Keratinocyte (primary cell): ENCODE measurements around the gene ZBTB18. TPM values are rescaled to one million over a fixed set of nuclear protein-coding genes. Genes with fewer than 3 reads are reported as not detected.

ENCODE experiments used
- DNase-seq: peaks from one replicate; pipeline ENCODE4 v3.0.0-alpha.2; 2011; ENCODE audit warnings: low read depth, missing footprints, low spot score
- FAIRE-seq: peaks from 2 replicates; lab custom pipeline; 2011; peaks lifted over from hg19 to GRCh38; lab: Jason Lieb, UNC
- H2AFZ ChIP-seq: 2 replicates; pipeline ENCODE4 v1.6.0; 2012; ENCODE audit warnings: low read length, control low read depth, inconsistent platforms; ENCODE audit not compliant: control insufficient read depth
- H3K27ac ChIP-seq: 2 replicates; pipeline ENCODE4 v1.5.1; 2011; ENCODE audit warnings: low read length; ENCODE audit not compliant: control insufficient read depth, insufficient read depth
- H3K27me3 ChIP-seq: 3 replicates; pipeline ENCODE4 v1.6.0; 2011; ENCODE audit warnings: low read length; ENCODE audit not compliant: control insufficient read depth, insufficient read depth; ENCODE audit errors: extremely low read depth
- H3K36me3 ChIP-seq, 2 experiments: 2 replicates in 1 of 2; 3 replicates in 1 of 2; pipeline ENCODE4 v1.5.1; 2011; ENCODE audit warnings: low read length in 2 of 2, mild to moderate bottlenecking in 1 of 2; ENCODE audit not compliant: control insufficient read depth in 2 of 2, insufficient read depth in 2 of 2; ENCODE audit errors: extremely low read depth in 1 of 2
- H3K4me1 ChIP-seq: 3 replicates; pipeline ENCODE4 v1.5.1; 2011; ENCODE audit warnings: low read length; ENCODE audit not compliant: control insufficient read depth, insufficient read depth; ENCODE audit errors: extremely low read depth
- H3K4me2 ChIP-seq: 3 replicates; pipeline ENCODE4 v1.6.0; 2011; ENCODE audit warnings: low read depth, low read length; ENCODE audit not compliant: control insufficient read depth, insufficient read depth; ENCODE audit errors: extremely low read depth
- H3K4me3 ChIP-seq, 3 experiments: fragments of 200-600 bp in 1 of 3; sonication (generic) in 1 of 3; 2 replicates in 2 of 3; 3 replicates in 1 of 3; pipeline ENCODE4 v1.5.1; 2011 to 2016; ENCODE audit warnings: low read length in 3 of 3, mild to moderate bottlenecking in 3 of 3, control low read depth in 2 of 3, inconsistent platforms in 1 of 3, low read depth in 1 of 3, mixed read lengths in 1 of 3, mixed run types in 1 of 3, moderate library complexity in 1 of 3; ENCODE audit not compliant: control insufficient read depth in 2 of 3, insufficient read depth in 2 of 3; ENCODE audit errors: extremely low read depth in 1 of 3
- H3K79me2 ChIP-seq: 2 replicates; pipeline ENCODE4 v1.6.0; 2012; ENCODE audit warnings: low read length; ENCODE audit not compliant: control insufficient read depth, insufficient read depth
- H3K9ac ChIP-seq: 3 replicates; pipeline ENCODE4 v1.6.0; 2011; ENCODE audit warnings: low read length; ENCODE audit not compliant: control insufficient read depth, insufficient read depth; ENCODE audit errors: extremely low read depth
- H3K9me1 ChIP-seq: 3 replicates; pipeline ENCODE4 v1.6.0; 2011; ENCODE audit warnings: low read length; ENCODE audit not compliant: control insufficient read depth, insufficient read depth; ENCODE audit errors: extremely low read depth
- H3K9me3 ChIP-seq: 2 replicates; pipeline ENCODE4 v1.5.1; 2012; ENCODE audit warnings: low read depth, low read length; ENCODE audit not compliant: control insufficient read depth
- H4K20me1 ChIP-seq: 3 replicates; pipeline ENCODE4 v1.6.0; 2011; ENCODE audit warnings: low read length; ENCODE audit not compliant: control insufficient read depth, insufficient read depth; ENCODE audit errors: extremely low read depth
- CTCF ChIP-seq, 3 experiments: IDR thresholded peaks in 1 of 3; conservative IDR thresholded peaks in 1 of 3; optimal IDR thresholded peaks in 1 of 3; 2 replicates in 2 of 3; 3 replicates in 1 of 3; pipeline versions ENCODE3 to v1.5.1; 2011; ENCODE audit warnings: low read length in 3 of 3, mild to moderate bottlenecking in 3 of 3, moderate library complexity in 2 of 3, control low read depth in 1 of 3, inconsistent platforms in 1 of 3; ENCODE audit not compliant: insufficient read depth in 2 of 3; ENCODE audit errors: extremely low read depth in 1 of 3
- EZH2 ChIP-seq: IDR thresholded peaks from one replicate; pipeline ENCODE4 v1.6.1; 2012; ENCODE audit warnings: inconsistent platforms, mild to moderate bottlenecking, low read length, moderate library complexity
- dilution Hi-C: fragments of 300-500 bp; cut with MboI; formaldehyde crosslinking; loops from one replicate; pipeline ENCODE4 v1.7.0; 2020; ENCODE audit warnings: low sequenced_read_pairs; ENCODE audit not compliant: extremely low pct_ligation_motif_present
- polyA plus RNA-seq, 5 experiments: library from polyadenylated mRNA; depleted of rRNA in 3 of 5; stranded (reverse) in 3 of 5; stranded (forward) in 1 of 5; unstranded in 1 of 5; fragments of >200 nt; gene quantifications; 1 replicate in 1 of 5; 2 replicates in 3 of 5; 3 replicates in 1 of 5; pipeline versions ENCODE4 v1.2.1 to v1.2.3, GENCODE V29; 2011 to 2012; ENCODE audit warnings: missing spikeins in 2 of 5, low read depth in 1 of 5, low replicate concordance in 1 of 5

The ZBTB18 gene
- polyA plus RNA-seq, 1 donor (not counting 4 experiments of a cell fraction or from before 2014, with no cell fraction given): 5.8 TPM

- Histone ChIP-seq H3K4me2 (no peak overlapping the region), H3K27me3 (no peaks in the 10 kb centered on the region), H3K9ac (no peak overlapping the region), H3K27ac (no peak overlapping the region), H3K9me1 (no peaks in the 10 kb centered on the region), H3K4me1 (no peaks in the 10 kb centered on the region), H3K9me3 (no peaks in the 10 kb centered on the region), H2AFZ (no peak overlapping the region), H3K79me2 (no peaks in the 10 kb centered on the region), H3K4me3 (no peak overlapping the region), H3K36me3 (no peaks in the 10 kb centered on the region), H4K20me1 (no peaks in the 10 kb centered on the region)
- no peak for TF ChIP-seq EZH2
- FAIRE-seq: no peak
- no peak for DNase-seq
- dilution Hi-C loops: no loop called here
Observed at GRCh38 chr1:244077473-244078220, 26.6 kb downstream of the ZBTB18 start.

- H3K9me3 ChIP-seq: no peaks in the 10 kb centered on the region
- dilution Hi-C loops: no loop called here
- no peak overlapping the region for H3K9ac ChIP-seq
- H3K36me3 ChIP-seq: no peaks in the 10 kb centered on the region
- no peaks in the 10 kb centered on the region for H3K9me1 ChIP-seq
- H3K79me2 ChIP-seq: no peaks in the 10 kb centered on the region
- H3K27ac ChIP-seq: no peak overlapping the region
- TF ChIP-seq EZH2 (no peak), CTCF (optimal IDR thresholded peaks at IDR 0.05 in 1 of 3, IDR thresholded peaks at IDR 0.05 in 1 of 3, conservative IDR thresholded peaks at IDR 0.05 in 1 of 3; ENCODE audit: extremely low read depth in 1 of 3, insufficient read depth in 2 of 3, low read length in 3 of 3) (no peak)
- no peak for DNase-seq
- H4K20me1 ChIP-seq: no peaks in the 10 kb centered on the region
- H2AFZ ChIP-seq: no peak overlapping the region
- H3K4me3 ChIP-seq: no peak overlapping the region
- H3K27me3 ChIP-seq: peaks cover 3% of the 10 kb centered on the region
- no peaks in the 10 kb centered on the region for H3K4me1 ChIP-seq
- no peak overlapping the region for H3K4me2 ChIP-seq
- FAIRE-seq: no peak
Observed at GRCh38 chr1:244080343-244080929, 29.4 kb downstream of the ZBTB18 start.
